Measurements from ENCODE around the gene PARVB. TPM values are rescaled to one million over a fixed set of nuclear protein-coding genes. Genes with fewer than 3 reads are reported as not detected.

Gene PARVB
- total RNA-seq, 2 donors from 2014 or later, result 7.3 to 9.2 TPM

DNA sequence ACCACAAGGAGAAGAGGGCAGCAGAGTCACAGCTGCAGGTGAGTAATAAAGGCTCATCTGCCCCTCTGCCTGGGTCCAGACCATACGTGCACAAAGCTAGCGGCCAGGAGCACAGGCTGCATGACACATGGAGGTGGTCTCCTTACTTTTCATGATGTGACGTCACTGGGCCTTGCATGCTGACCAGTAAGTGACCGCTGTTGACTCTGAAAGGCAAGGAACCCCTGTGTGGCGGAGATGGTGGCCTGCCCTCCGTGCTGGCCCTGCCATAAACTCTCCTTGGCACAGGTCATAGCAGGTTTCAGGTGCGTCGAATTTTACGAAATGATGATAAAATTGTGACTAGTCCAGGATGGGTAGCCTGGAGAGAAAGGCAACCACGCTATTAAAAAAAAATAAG is 149.1 kb downstream of the PARVB start:
- Histone ChIP-seq H3K4me1 (no peaks in the 10 kb centered on the region), H3K4me3 (no peak overlapping the region), H3K27me3 (no peaks in the 10 kb centered on the region), H3K9me3 (no peaks in the 10 kb centered on the region), H3K36me3 (replicated peaks in 1 of 2; ENCODE audit: insufficient read depth in 1 of 2, low read depth in 2 of 2) (no peaks in the 10 kb centered on the region), H3K27ac (peak overlapping the region in 1 of 4 donors; percentile 70)
- 79 to 81% methylated on average over 8 to 10 of the region's 10 CpGs for WGBS, 2 donors
- ATAC-seq (no peak), DNase-seq (no peak)
- TF ChIP-seq, protein P1, sequence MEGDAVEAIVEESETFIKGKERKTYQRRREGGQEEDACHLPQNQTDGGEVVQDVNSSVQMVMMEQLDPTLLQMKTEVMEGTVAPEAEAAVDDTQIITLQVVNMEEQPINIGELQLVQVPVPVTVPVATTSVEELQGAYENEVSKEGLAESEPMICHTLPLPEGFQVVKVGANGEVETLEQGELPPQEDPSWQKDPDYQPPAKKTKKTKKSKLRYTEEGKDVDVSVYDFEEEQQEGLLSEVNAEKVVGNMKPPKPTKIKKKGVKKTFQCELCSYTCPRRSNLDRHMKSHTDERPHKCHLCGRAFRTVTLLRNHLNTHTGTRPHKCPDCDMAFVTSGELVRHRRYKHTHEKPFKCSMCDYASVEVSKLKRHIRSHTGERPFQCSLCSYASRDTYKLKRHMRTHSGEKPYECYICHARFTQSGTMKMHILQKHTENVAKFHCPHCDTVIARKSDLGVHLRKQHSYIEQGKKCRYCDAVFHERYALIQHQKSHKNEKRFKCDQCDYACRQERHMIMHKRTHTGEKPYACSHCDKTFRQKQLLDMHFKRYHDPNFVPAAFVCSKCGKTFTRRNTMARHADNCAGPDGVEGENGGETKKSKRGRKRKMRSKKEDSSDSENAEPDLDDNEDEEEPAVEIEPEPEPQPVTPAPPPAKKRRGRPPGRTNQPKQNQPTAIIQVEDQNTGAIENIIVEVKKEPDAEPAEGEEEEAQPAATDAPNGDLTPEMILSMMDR (IDR thresholded peaks at IDR 0.05), result no peak
- TF ChIP-seq POLR2A (IDR thresholded peaks at IDR 0.05), result no peak
- intact Hi-C loops (cut with DNase I), result no loop called here

DNA sequence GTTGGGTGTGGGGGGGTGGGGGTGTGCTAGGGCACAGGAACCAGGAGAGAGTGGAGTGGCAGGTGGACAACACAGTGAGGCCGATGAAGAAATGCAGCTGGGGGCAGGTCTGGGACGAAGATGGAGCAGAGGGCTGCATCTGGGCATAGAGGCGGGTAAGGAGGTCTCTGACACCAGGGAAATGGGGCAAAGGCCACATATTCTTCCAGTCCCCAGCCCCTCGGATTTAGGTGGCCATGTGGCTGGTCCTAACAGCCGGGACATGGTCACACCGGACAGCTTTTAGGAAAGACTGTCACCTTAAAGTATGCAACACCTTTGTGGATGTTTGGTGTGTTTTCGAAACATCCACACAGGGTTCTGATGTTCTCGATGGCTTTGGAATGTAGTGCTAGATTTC is 151.6 kb downstream of the PARVB start:
- H3K4me1 ChIP-seq, result no peaks in the 10 kb centered on the region
- H3K27ac ChIP-seq, result no peak overlapping the region
- ATAC-seq (no peak), DNase-seq (no peak)
- H3K9me3 ChIP-seq, result no peaks in the 10 kb centered on the region
- no peak overlapping the region for H3K4me3 ChIP-seq
- TF ChIP-seq, protein P1 (IDR thresholded peaks at IDR 0.05), result no peak
- no peak for TF ChIP-seq POLR2A (IDR thresholded peaks at IDR 0.05)
- 62 to 67% methylated on average over 7 to 8 of the region's 8 CpGs for WGBS, 2 donors
- no peaks in the 10 kb centered on the region for H3K27me3 ChIP-seq
- no peaks in the 10 kb centered on the region for H3K36me3 ChIP-seq (replicated peaks in 1 of 2; ENCODE audit: insufficient read depth in 1 of 2, low read depth in 2 of 2)
- intact Hi-C loops (cut with DNase I), result no loop called here

DNA sequence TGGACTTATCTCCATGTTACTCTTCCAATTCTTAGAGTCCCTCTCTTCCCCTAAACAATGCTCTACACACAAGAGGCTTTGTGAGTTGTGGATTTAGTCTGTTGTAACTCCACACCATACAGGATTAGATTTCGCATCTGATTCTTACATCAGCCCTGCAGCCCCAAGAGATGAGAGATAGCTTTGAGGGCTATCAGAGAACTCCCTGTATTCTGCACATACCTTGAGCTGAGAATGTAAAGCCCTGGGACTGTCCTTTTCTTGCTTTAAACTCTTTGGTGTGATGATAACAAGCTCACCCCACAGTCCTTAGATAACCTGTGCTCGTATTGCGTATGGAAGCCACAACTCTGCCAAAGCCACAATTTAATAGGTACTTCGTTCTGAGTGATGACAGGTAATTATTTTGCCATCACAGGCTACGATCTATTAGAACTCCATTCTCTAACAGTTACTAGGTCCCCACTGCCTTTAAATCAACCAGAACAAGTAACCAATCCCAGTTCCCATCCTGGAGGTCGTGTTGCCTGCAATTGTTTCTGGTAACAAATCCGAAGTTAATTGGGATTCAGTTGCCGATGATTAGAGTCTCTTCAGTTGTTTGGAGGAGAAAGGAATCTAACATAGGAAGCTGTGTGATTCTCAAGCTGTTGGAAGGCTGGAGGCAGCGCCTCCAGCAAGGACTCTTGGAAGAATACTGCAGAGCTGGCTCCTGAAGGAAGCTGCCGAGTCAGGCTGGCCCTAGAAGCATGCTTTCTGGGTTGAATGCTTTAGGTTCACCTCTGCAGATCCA is 155.3 kb downstream of the PARVB start:
- peaks cover 0 to 6% of the 10 kb centered on the region in 2 donors for H3K27me3 ChIP-seq
- no peak for TF ChIP-seq POLR2A (IDR thresholded peaks at IDR 0.05)
- TF ChIP-seq, protein P1 (IDR thresholded peaks at IDR 0.05), result no peak
- ATAC-seq (no peak), DNase-seq (no peak)
- intact Hi-C loops (cut with DNase I), result no loop called here
- H3K9me3 ChIP-seq, result no peaks in the 10 kb centered on the region
- whole genome bisulfite sequencing, 2 donors, result 37 to 45% methylated on average over 10 of the region's 10 CpGs
- no peaks in the 10 kb centered on the region for H3K36me3 ChIP-seq (replicated peaks in 1 of 2; ENCODE audit: insufficient read depth in 1 of 2, low read depth in 2 of 2)
- H3K4me3 ChIP-seq, result no peak overlapping the region
- H3K27ac ChIP-seq, result no peak overlapping the region
- no peaks in the 10 kb centered on the region for H3K4me1 ChIP-seq

DNA sequence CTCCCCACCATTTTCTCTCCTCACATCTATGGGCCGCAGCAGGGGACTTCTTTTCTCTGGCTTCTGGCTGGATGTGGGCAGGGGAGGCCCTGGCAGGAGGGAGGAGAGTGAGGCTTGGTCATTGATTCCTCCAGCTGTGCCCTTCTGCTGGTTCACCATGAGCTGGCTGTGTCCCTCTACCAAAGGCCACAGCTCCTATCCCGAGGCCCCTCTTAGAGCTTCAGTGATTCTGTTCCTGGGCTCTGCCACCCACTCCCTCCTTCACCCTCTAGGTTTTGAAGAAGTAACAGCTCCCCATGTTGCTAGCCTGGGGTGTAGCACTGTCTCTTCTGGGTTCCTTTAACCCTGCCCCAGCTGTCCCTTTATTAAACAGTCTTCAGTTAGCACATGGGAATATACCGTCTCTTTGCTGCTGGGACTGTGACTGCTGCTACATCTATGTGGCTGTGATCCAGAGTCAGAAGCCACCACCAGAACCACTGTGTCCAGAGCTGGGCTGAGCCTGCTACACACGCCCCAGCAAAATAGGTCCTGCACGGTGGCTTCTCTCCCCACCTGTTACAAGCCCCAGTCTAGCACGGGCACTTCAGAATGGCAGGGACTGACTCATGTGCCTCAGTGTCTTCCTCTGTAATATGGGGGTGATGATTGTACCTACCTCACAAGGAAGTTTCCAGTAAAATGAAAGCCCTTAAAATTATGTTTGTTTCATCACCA is 156.0 kb downstream of the PARVB start:
- Histone ChIP-seq H3K9me3 (no peaks in the 10 kb centered on the region), H3K27ac (no peak overlapping the region), H3K36me3 (replicated peaks in 1 of 2; ENCODE audit: insufficient read depth in 1 of 2, low read depth in 2 of 2) (no peaks in the 10 kb centered on the region), H3K4me3 (no peak overlapping the region), H3K27me3 (peaks cover 0 to 7% of the 10 kb centered on the region in 2 donors), H3K4me1 (no peaks in the 10 kb centered on the region)
- TF ChIP-seq, protein P1 (IDR thresholded peaks at IDR 0.05), result no peak
- no peak for TF ChIP-seq POLR2A (IDR thresholded peaks at IDR 0.05)
- intact Hi-C loops (cut with DNase I), result no loop called here
- no peak for ATAC-seq
- 48 to 60% methylated on average over 6 of the region's 6 CpGs for WGBS, 2 donors
- no peak for DNase-seq

All from body of pancreas (tissue), 4 donors.